ENCODE measurements around the gene LTBP3. TPM values are rescaled to one million over a fixed set of nuclear protein-coding genes. Genes with fewer than 3 reads are reported as not detected.

The LTBP3 gene
- total and polyA plus RNA-seq, 2 of the 13 experiments (the other 11 are each of a cell fraction or from before 2014, with no cell fraction given), result 12.2 to 68.1 TPM

DNA sequence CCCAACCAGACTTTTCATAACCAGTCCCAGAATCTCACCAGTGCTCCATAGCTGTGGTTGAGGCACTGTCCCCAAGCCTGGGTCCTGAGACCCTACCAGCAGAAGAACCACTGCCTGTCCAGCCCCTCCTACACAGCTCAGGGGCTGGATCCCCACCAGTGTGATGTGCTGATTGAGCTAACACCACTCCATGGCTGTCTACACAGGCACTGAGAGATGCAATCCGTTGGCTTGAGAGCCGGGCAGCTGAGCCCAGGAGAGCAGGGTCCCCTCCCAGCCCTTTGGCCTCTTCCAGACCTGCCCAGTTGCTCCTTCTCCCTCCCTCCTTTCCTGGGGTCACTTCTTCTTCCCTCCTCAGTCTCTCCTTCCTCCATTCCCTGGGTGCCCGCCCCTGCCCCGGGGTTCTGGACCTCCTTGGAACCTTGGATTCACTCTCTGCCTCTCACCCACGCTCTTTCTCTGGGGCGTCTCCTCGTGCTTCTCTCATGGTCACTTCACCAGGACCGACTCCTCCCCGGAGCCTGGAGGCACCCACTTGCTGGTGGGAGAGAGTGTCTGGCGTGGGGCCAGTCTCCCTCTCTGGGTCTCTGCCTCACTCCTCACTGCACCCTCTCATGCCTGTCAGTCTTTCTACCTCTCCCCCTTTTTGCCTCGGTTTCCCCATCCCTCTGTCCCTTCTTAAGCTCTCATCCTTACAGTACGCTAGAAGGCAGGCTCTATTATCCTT is 34.0 kb downstream of the LTBP3 start (continued):
- no peak for TF ChIP-seq ATF1 (CRISPR knock-in tag; IDR thresholded peaks at IDR 0.05)
- TF ChIP-seq, protein P1, sequence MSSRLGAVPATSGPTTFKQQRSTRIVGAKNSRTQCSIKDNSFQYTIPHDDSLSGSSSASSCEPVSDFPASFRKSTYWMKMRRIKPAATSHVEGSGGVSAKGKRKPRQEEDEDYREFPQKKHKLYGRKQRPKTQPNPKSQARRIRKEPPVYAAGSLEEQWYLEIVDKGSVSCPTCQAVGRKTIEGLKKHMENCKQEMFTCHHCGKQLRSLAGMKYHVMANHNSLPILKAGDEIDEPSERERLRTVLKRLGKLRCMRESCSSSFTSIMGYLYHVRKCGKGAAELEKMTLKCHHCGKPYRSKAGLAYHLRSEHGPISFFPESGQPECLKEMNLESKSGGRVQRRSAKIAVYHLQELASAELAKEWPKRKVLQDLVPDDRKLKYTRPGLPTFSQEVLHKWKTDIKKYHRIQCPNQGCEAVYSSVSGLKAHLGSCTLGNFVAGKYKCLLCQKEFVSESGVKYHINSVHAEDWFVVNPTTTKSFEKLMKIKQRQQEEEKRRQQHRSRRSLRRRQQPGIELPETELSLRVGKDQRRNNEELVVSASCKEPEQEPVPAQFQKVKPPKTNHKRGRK (CRISPR knock-in tag; IDR thresholded peaks at IDR 0.05), result 0 out of 2 replicates have a peak, but pooled peaks have one; percentile 43
- peak; percentile 43; the same call in 1 of the 2 replicates for TF ChIP-seq ZNF232 (CRISPR knock-in tag; IDR thresholded peaks at IDR 0.05; ENCODE audit: borderline replicate concordance)
- TF ChIP-seq ZSCAN31 (CRISPR knock-in tag; IDR thresholded peaks at IDR 0.05; ENCODE audit: low read depth), result no peak
- peak; percentile 56; the same call in 1 of the 2 replicates for TF ChIP-seq NFKB2 (CRISPR knock-in tag; IDR thresholded peaks at IDR 0.05; ENCODE audit: borderline replicate concordance)
- no peak for TF ChIP-seq ZNF235 (CRISPR knock-in tag; IDR thresholded peaks at IDR 0.05; ENCODE audit: borderline replicate concordance)
- no peak for TF ChIP-seq ZFP37 (CRISPR knock-in tag; IDR thresholded peaks at IDR 0.05; ENCODE audit: borderline replicate concordance)
- TF ChIP-seq NFIC (IDR thresholded peaks at IDR 0.05; ENCODE audit: low read length), result no peak
- TF ChIP-seq ZSCAN21 (CRISPR knock-in tag; IDR thresholded peaks at IDR 0.05; ENCODE audit: borderline replicate concordance), result peak; percentile 90
- TF ChIP-seq ZSCAN29 (CRISPR knock-in tag; conservative IDR thresholded peaks at IDR 0.05), result peak; percentile 96
- no peak for TF ChIP-seq SCMH1 (CRISPR knock-in tag; IDR thresholded peaks at IDR 0.05; ENCODE audit: borderline replicate concordance)
- peak; percentile 74; the same call in 1 of the 2 replicates for TF ChIP-seq ZNF605 (CRISPR knock-in tag; IDR thresholded peaks at IDR 0.05)
- TF ChIP-seq, protein P2, sequence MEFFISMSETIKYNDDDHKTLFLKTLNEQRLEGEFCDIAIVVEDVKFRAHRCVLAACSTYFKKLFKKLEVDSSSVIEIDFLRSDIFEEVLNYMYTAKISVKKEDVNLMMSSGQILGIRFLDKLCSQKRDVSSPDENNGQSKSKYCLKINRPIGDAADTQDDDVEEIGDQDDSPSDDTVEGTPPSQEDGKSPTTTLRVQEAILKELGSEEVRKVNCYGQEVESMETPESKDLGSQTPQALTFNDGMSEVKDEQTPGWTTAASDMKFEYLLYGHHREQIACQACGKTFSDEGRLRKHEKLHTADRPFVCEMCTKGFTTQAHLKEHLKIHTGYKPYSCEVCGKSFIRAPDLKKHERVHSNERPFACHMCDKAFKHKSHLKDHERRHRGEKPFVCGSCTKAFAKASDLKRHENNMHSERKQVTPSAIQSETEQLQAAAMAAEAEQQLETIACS (CRISPR knock-in tag; IDR thresholded peaks at IDR 0.05), result no peak; the same call in 1 of the 2 replicates
- TF ChIP-seq, protein P3, sequence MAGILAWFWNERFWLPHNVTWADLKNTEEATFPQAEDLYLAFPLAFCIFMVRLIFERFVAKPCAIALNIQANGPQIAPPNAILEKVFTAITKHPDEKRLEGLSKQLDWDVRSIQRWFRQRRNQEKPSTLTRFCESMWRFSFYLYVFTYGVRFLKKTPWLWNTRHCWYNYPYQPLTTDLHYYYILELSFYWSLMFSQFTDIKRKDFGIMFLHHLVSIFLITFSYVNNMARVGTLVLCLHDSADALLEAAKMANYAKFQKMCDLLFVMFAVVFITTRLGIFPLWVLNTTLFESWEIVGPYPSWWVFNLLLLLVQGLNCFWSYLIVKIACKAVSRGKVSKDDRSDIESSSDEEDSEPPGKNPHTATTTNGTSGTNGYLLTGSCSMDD (CRISPR knock-in tag; IDR thresholded peaks at IDR 0.05), result no peak
- TF ChIP-seq IKZF1 (IDR thresholded peaks at IDR 0.05), result no peak
